Testis (tissue), 2 donors: Measurements from ENCODE around the gene FLT3LG.

Experiments used
- CTCF ChIP-seq, 3 experiments: fragments of 450-650 bp in 2 of 3; fragments of 200-600 bp in 1 of 3; sonication (generic) in 1 of 3; IDR thresholded peaks; one replicate each; pipeline ENCODE4 v1.5.1; 2016 to 2019; ENCODE audit warnings: antibody characterized with exemption in 3 of 3, mild to moderate bottlenecking in 2 of 3, moderate library complexity in 1 of 3
- POLR2A ChIP-seq: fragments of 450-650 bp; IDR thresholded peaks from one replicate; pipeline ENCODE4 v1.6.1; 2017; ENCODE audit warnings: antibody characterized with exemption, mild to moderate bottlenecking, moderate library complexity

- TF ChIP-seq POLR2A, result no peak
- no peak for TF ChIP-seq CTCF (IDR thresholded peaks at IDR 0.05)
Observed at GRCh38 chr19:49512970-49513745, 39.1 kb downstream of the FLT3LG start.
